SH-SY5Y (cell line): ENCODE measurements around the gene ZMIZ1.

Experiments used
- GATA2 ChIP-seq: IDR thresholded peaks from 2 replicates; pipeline ENCODE4 v1.6.1; 2011; ENCODE audit warnings: mild to moderate bottlenecking, low read depth, low read length
- GATA3 ChIP-seq: IDR thresholded peaks from 2 replicates; pipeline ENCODE4 v1.6.1; 2011; ENCODE audit warnings: low read depth, mild to moderate bottlenecking, low read length, moderate library complexity

GRCh38 chr10:79123547-79123963 is 54.8 kb downstream of the ZMIZ1 start:
- TF ChIP-seq GATA2 (no peak), GATA3 (no peak)
